ENCODE data around the gene CASP1. TPM values are rescaled to one million over a fixed set of nuclear protein-coding genes. Genes with fewer than 3 reads are reported as not detected.

Gene CASP1
- total RNA-seq, 1 donor, result 31.1 TPM

GRCh38 chr11:105023003-105023402, 11.9 kb downstream of the CASP1 start, which contains the start of gene CASP5:
Gene CASP5, minus strand, starts transcription at chr11:105023168. Its CDS starts 32 bp downstream, at chr11:105023136.
- no peak within 1 kb of the TSS for H3K4me3 ChIP-seq (ENCODE audit: low read depth, low read length)
- no peak for TF ChIP-seq CTCF (IDR thresholded peaks at IDR 0.05; ENCODE audit: insufficient read depth, low read depth, low read length)
- DNase-seq (ENCODE audit: low read depth), result peak; percentile 36

GRCh38 chr11:105022527-105022926, 12.4 kb downstream of the CASP1 start:
- no peak for DNase-seq (ENCODE audit: low read depth)
- no peak for TF ChIP-seq CTCF (IDR thresholded peaks at IDR 0.05; ENCODE audit: insufficient read depth, low read depth, low read length)
- no peak overlapping the region for H3K4me3 ChIP-seq (ENCODE audit: low read depth, low read length)

GRCh38 chr11:105007463-105007862, 27.5 kb downstream of the CASP1 start:
- no peak for TF ChIP-seq CTCF (IDR thresholded peaks at IDR 0.05; ENCODE audit: insufficient read depth, low read depth, low read length)
- no peak for DNase-seq (ENCODE audit: low read depth)
- H3K4me3 ChIP-seq (ENCODE audit: low read depth, low read length), result no peak overlapping the region

- H3K4me3 ChIP-seq (ENCODE audit: low read depth, low read length), result no peak overlapping the region
- no peak for TF ChIP-seq CTCF (IDR thresholded peaks at IDR 0.05; ENCODE audit: insufficient read depth, low read depth, low read length)
- DNase-seq (ENCODE audit: low read depth), result no peak
Measured at GRCh38 chr11:105005451-105005845, 29.5 kb downstream of the CASP1 start.

GRCh38 chr11:105004021-105004420, 30.9 kb downstream of the CASP1 start:
- no peak for TF ChIP-seq CTCF (IDR thresholded peaks at IDR 0.05; ENCODE audit: insufficient read depth, low read depth, low read length)
- DNase-seq (ENCODE audit: low read depth), result peak; percentile 55
- no peak overlapping the region for H3K4me3 ChIP-seq (ENCODE audit: low read depth, low read length)

GRCh38 chr11:105003151-105003550, 31.8 kb downstream of the CASP1 start:
- DNase-seq (ENCODE audit: low read depth), result no peak
- no peak overlapping the region for H3K4me3 ChIP-seq (ENCODE audit: low read depth, low read length)
- TF ChIP-seq CTCF (IDR thresholded peaks at IDR 0.05; ENCODE audit: insufficient read depth, low read depth, low read length), result no peak

GRCh38 chr11:105000797-105001196, 34.1 kb downstream of the CASP1 start:
- no peak for DNase-seq (ENCODE audit: low read depth)
- TF ChIP-seq CTCF (IDR thresholded peaks at IDR 0.05; ENCODE audit: insufficient read depth, low read depth, low read length), result peak; percentile 43
- no peak overlapping the region for H3K4me3 ChIP-seq (ENCODE audit: low read depth, low read length)

Data from fibroblast of villous mesenchyme (primary cell).